ENCODE results near the gene WFIKKN2. TPM values are rescaled to one million over a fixed set of nuclear protein-coding genes. Genes with fewer than 3 reads are reported as not detected.

Gene WFIKKN2
- total RNA-seq, 1 donor from 2014 or later: not detected

GRCh38 chr17:50840311-50840851 is 5.0 kb downstream of the WFIKKN2 start:
- no peaks in the 10 kb centered on the region for H3K36me3 ChIP-seq
- Mint-ChIP-seq H3K4me1 (peaks cover 30% of the 10 kb centered on the region), H3K36me3 (no peaks in the 10 kb centered on the region), H3K9me3 (no peaks in the 10 kb centered on the region), H3K27ac (no peak overlapping the region), H3K27me3 (ENCODE audit: insufficient read depth, low read depth) (peaks cover 20% of the 10 kb centered on the region), H3K4me3 (no peak overlapping the region)
- no peaks in the 10 kb centered on the region for H3K9me3 ChIP-seq (ENCODE audit: low read depth)
- no peaks in the 10 kb centered on the region for H3K27me3 ChIP-seq
- no peaks in the 10 kb centered on the region for H4K20me1 ChIP-seq (ENCODE audit: low read depth)
- no peak overlapping the region for H3K4me2 ChIP-seq
- H2AFZ ChIP-seq (replicated peaks): no peak overlapping the region
- peaks cover 19% of the 10 kb centered on the region for H3K4me1 ChIP-seq
- no peak overlapping the region for H3K4me3 ChIP-seq
- H3F3A ChIP-seq (ENCODE audit: low read depth): peaks cover 15% of the 10 kb centered on the region
- no peak overlapping the region for H3K9ac ChIP-seq
- no peaks in the 10 kb centered on the region for H3K79me2 ChIP-seq (ENCODE audit: low read depth)
- no peak overlapping the region for H3K27ac ChIP-seq
- TF ChIP-seq CTCF (IDR thresholded peaks at IDR 0.05) (no peak), EZH2phosphoT487 (IDR thresholded peaks at IDR 0.05) (no peak), EZH2 (IDR thresholded peaks at IDR 0.05) (no peak)
- DNase-seq (ENCODE audit: low spot score): no peak

- Histone ChIP-seq H3K27me3 (no peaks in the 10 kb centered on the region), H2AFZ (replicated peaks) (peak overlapping the region; percentile 99), H3K27ac (no peak overlapping the region), H3K9me3 (ENCODE audit: low read depth) (no peaks in the 10 kb centered on the region), H3K36me3 (no peaks in the 10 kb centered on the region), H3K4me2 (no peak overlapping the region), H3K9ac (no peak overlapping the region), H3K79me2 (ENCODE audit: low read depth) (no peaks in the 10 kb centered on the region), H3K4me1 (peaks cover 15% of the 10 kb centered on the region), H3K4me3 (no peak overlapping the region), H4K20me1 (ENCODE audit: low read depth) (no peaks in the 10 kb centered on the region), H3F3A (ENCODE audit: low read depth) (peaks cover 12% of the 10 kb centered on the region)
- H3K36me3 Mint-ChIP-seq: no peaks in the 10 kb centered on the region
- peaks cover 26% of the 10 kb centered on the region for H3K4me1 Mint-ChIP-seq
- no peak for DNase-seq (ENCODE audit: low spot score)
- TF ChIP-seq CTCF (IDR thresholded peaks at IDR 0.05): no peak
- no peak for TF ChIP-seq EZH2 (IDR thresholded peaks at IDR 0.05)
- TF ChIP-seq EZH2phosphoT487 (IDR thresholded peaks at IDR 0.05): no peak
- H3K9me3 Mint-ChIP-seq: no peaks in the 10 kb centered on the region
- H3K4me3 Mint-ChIP-seq: no peak overlapping the region
- peaks cover 21% of the 10 kb centered on the region for H3K27me3 Mint-ChIP-seq (ENCODE audit: insufficient read depth, low read depth)
- peak overlapping the region; percentile 28 for H3K27ac Mint-ChIP-seq
Observed at GRCh38 chr17:50841277-50841948, 6.0 kb downstream of the WFIKKN2 start.

DNA sequence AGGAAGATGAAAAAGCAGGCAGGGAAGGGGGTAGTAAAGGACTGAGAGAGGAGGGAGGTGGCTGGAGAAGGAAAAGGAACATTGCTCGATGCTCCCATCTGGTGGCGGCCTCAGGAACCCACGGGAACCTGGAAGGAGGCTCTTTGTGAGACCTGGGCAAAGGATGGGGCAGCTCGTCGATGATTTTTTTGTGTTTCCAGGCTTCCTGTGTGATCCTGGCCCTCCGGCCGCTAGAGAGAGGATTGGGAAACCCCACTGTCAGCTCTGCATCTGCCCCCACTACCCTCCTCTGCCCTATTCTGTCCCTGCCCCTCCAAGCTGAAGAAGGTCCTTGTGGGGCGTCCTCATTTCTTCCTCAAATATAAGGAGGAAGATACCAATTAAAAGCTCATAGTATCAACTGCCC is 6.6 kb downstream of the WFIKKN2 start:
- Histone ChIP-seq H3K4me1 (peaks cover 15% of the 10 kb centered on the region), H3K9me3 (ENCODE audit: low read depth) (no peaks in the 10 kb centered on the region), H2AFZ (replicated peaks) (peak overlapping the region; percentile 99), H3K27ac (no peak overlapping the region), H3K79me2 (ENCODE audit: low read depth) (no peaks in the 10 kb centered on the region), H3K4me3 (no peak overlapping the region), H3K27me3 (no peaks in the 10 kb centered on the region), H3K9ac (no peak overlapping the region), H4K20me1 (ENCODE audit: low read depth) (no peaks in the 10 kb centered on the region), H3K36me3 (no peaks in the 10 kb centered on the region), H3K4me2 (no peak overlapping the region), H3F3A (ENCODE audit: low read depth) (peaks cover 12% of the 10 kb centered on the region)
- Mint-ChIP-seq H3K4me3 (no peak overlapping the region), H3K4me1 (peaks cover 25% of the 10 kb centered on the region), H3K27ac (peak overlapping the region; percentile 28), H3K27me3 (ENCODE audit: insufficient read depth, low read depth) (peaks cover 21% of the 10 kb centered on the region), H3K36me3 (no peaks in the 10 kb centered on the region), H3K9me3 (no peaks in the 10 kb centered on the region)
- peak; percentile 81 for DNase-seq (ENCODE audit: low spot score)
- peak; percentile 78 for TF ChIP-seq CTCF (IDR thresholded peaks at IDR 0.05)
- TF ChIP-seq EZH2 (IDR thresholded peaks at IDR 0.05): no peak

Data from neural progenitor cell (in vitro differentiated cells).